NOMO-1 treated with dmso at 0.1 percent for 144 hours (cell line): ENCODE measurements around the gene ENAH.
"Not testable (repeated sequence)": the region's sequence is repeated elsewhere in the genome, so short reads cannot be mapped to it uniquely, and the experiment has no call there.

Source experiments
- DNase-seq: peaks from one replicate; lab custom pipeline; 2025; ENCODE audit not compliant: unreplicated experiment; lab: John Stamatoyannopoulos, UW

ENAH gene

DNA sequence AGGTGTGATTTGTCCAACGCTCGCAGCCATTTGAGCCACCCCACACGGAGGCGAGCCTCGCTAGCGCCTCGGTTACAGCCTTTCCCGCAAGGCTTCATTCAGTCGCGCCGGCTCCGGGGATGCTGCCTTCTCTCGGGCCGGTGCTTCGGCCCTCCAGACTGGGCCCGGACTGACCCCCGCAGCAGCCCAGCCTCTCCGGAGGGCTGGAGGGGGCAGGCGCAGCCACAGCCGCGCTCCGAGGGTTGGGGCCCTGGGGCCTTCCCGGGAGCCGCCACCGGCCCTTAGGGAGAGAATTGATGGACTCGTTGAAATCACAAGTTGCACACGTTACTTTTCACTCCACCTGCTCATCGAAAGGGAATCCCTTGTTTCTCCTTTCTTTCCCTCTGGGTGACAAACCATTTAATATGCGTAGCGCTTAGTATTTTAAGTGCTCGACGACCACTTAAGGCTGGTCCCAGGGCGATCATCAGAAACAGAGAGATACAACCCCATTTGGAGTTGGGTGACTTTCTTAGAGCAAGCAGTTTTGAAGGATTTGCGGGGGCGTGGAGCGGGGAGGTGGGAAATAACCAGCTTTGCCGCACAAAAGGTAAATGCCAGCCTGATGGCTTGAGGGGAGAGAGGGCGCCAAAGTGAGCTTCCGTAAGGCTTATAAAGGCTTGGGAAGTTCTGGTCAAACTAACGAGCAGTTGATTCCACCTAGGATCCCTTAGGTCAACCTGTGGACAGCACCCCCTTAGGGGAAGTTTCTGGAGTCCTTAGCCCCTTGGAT is 24.6 kb upstream of the ENAH start:
- DNase-seq, result no peak

- DNase-seq, result no peak
These were observed 21.5 kb upstream of the ENAH start for GRCh38 chr1:225674381-225674780.

- no peak for DNase-seq
These were observed 18.1 kb upstream of the ENAH start for GRCh38 chr1:225670806-225671733.

- no peak for DNase-seq
These were observed 17.4 kb upstream of the ENAH start for GRCh38 chr1:225670356-225670755.

- DNase-seq, result no peak
These were observed 15.3 kb upstream of the ENAH start for GRCh38 chr1:225668222-225668621.

GRCh38 chr1:225667362-225667761 is 14.4 kb upstream of the ENAH start:
- DNase-seq, result no peak

- DNase-seq, result no peak
These were observed 13.6 kb upstream of the ENAH start for GRCh38 chr1:225666495-225666894.

DNA sequence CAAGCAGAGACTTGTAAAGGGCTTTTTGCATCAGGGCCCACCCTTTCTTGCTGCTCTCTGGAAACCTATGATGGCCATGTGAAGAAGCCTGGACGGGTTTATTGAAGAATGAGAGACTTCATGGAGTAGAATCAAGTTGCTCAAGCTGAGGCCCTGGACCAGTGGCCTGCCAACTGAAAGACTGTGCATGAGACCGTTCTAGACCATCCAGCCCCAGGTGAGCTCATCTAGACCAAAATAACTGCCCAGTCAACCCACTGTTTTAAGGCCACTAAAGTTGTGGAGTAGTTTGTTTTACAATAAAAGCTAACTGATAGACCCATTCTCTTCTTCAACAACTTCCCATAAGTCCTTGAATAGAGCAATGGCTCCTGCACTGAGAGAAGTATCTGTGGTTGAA is 11.8 kb upstream of the ENAH start:
- no peak for DNase-seq

- DNase-seq, result no peak
These were observed 9.2 kb upstream of the ENAH start for GRCh38 chr1:225662155-225662554.

DNA sequence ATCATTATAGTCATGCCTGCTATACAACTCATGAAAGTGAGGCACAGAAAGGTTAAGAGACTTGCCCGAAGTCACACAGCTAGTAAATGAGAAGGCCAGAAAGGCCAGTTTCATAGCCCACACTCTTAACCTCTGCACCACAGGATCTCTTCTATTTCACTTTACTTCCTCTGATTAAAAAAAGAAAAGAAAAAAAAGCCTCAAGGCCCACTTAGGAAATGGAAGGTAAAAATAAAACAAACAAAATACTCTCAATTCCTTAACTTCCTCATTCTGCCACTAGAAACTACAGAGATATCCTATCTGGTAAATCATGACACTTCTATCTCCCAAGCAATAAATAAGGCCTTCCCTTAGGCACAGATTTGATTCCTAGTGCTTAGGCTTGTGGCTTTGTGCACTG is 7.6 kb upstream of the ENAH start:
- peak; percentile 73 for DNase-seq

GRCh38 chr1:225658041-225658440 is 5.1 kb upstream of the ENAH start:
- no peak for DNase-seq

GRCh38 chr1:225657462-225657989 is 4.6 kb upstream of the ENAH start:
- no peak for DNase-seq

DNA sequence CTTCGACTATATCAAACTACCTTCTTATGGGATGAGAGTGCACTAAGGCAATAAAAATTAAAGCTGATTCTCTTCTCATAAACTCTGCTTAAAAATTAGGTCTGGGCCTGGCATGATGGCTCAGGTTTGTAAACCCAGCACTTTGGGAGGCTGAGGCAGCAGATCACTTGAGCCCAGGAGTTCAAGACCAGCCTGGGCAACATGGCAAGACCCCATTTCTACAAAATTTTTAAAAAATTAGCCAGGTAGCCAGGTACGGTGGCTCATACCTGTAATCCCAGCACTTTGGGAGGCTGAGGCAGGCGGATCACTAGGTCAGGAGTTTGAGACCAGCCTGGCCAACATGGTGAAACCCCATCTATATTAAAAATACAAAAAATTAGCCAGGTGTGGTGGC is 3.3 kb upstream of the ENAH start:
- DNase-seq, result not testable (repeated sequence)

DNA sequence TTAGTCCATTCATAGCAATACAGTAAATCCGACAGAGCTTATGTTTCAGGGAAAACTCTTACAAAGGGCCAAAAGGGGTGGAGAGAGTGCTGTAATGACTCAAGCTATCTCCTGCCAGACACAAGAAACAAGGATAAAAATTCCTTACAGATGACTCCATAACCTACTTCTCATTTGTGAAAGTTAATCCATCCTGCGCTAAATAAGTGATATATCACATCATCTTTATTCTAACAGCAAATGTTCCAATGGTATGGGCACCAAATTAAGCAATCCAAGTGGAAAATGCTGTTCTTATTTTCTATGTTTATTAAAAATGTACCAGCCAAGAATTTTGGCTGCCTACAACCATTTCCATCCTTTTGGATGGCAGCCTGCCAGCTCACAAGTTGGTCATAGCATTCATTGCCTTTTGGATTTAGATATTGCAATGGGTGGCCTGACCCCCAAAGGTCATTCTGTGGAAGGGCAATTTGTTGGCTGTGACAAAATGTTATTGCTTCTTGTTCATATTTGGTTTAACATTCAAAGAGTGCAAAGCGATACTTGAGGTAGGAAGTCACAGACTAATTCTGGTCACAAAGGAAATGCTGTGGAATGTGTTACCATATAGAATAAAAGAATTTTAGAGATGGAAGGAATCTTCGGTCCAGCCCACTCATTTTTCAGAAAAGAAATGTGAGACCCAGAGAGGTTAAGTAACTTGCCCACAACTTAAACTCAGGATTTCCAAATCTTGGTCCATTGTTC is 2.8 kb upstream of the ENAH start:
- DNase-seq, result no peak

- no peak for DNase-seq
These were observed 2.0 kb upstream of the ENAH start for GRCh38 chr1:225654688-225655508.

- no peak for DNase-seq
These were observed 1.3 kb upstream of the ENAH start for GRCh38 chr1:225654277-225654597.

DNA sequence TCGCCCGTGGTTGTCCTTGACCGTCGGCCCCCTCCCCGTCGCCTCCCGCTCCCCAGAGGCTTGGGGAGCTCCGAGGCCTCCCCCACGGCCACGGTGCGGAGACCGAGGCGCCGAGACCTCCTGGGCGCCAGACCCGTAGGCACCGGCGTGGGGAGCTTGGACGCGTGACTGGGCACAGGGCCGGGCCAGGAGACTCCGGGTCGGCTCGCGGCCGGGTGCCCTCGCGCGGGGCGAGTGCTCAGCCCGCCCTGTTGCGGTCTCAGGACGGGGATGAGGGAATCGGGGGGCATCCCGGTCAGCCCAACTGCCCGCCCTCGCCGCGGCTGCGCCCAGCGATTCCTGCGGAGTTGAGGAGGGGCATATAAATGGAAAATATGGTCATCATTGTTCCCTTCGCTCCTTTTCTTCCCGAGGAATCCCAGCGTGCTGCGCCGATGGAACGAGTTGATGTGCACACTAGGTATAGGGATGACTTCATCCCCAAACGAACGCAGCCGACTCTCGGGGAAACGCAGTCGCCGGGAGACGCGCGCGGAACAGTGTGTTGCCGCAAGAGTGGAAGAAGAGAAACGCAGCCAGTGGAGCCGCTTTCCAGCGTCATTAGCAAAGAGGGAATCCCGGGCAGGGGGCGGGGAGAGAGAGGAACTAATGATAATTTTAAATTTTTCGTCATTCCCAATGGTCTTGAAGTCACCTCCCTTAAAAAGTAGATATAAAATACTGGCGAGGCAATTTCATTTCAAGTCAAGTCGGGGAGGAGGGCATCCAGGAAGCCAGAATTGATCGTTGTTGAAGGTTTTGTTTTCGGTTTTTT is 747 bp upstream of the ENAH start:
- no peak for DNase-seq

- DNase-seq, result no peak
These were observed 823 bp downstream of the ENAH start for GRCh38 chr1:225651872-225652728.

DNA sequence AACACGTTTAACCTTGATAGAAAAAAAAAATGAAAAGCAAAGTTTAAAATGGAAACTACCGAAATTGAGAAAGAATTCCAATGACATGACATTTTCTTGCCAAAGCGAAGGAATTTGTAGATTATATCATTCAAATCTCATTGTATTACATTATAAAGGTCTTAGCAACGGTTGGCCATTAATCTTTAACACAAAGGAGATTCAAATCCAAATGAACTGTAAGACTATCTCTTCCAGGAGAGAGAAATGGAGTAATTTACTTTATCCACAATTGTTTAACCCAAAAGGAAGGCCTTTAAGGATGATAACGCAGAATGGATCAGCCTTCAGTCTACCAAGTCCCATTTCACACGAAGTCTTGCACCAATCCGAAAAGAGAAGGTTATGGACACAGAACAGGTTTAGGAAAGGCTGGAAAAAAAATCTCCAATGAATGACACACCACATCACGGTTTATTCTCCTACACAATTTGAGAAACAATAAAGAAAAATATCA is 1.5 kb downstream of the ENAH start:
- DNase-seq, result no peak
